Colonic mucosa (tissue), 4 donors: ENCODE data around the gene EMID1. TPM values are rescaled to one million over a fixed set of nuclear protein-coding genes. Genes with fewer than 3 reads are reported as not detected.

Experiments
- DNase-seq: peaks from one replicate; pipeline ENCODE4 v3.0.0-alpha.2; 2020
- H3K27ac ChIP-seq: fragments of 200-600 bp; one replicate; pipeline ENCODE4 v1.8.0; 2021
- H3K27me3 ChIP-seq: fragments of 200-600 bp; one replicate; pipeline ENCODE4 v1.8.0; 2021
- H3K36me3 ChIP-seq: fragments of 200-600 bp; one replicate; pipeline ENCODE4 v1.8.0; 2021
- H3K4me1 ChIP-seq: fragments of 200-600 bp; one replicate; pipeline ENCODE4 v1.8.0; 2021; ENCODE audit warnings: mild to moderate bottlenecking
- H3K4me3 ChIP-seq: fragments of 200-600 bp; one replicate; pipeline ENCODE4 v1.8.0; 2021
- H3K9ac ChIP-seq, 2 donors: one replicate each; pipeline ENCODE4 v1.7.0; 2013; ENCODE audit warnings: control low read depth in 2 of 2, low read depth in 2 of 2, low read length in 2 of 2
- H3K9me3 ChIP-seq: fragments of 200-600 bp; one replicate; pipeline ENCODE4 v1.8.0; 2021
- CTCF ChIP-seq: fragments of 200-600 bp; IDR thresholded peaks from one replicate; pipeline ENCODE4 v1.8.0; 2022; ENCODE audit warnings: antibody characterized with exemption, mild to moderate bottlenecking
- intact Hi-C: fragments of 100-400 bp; cut with DNase I; formaldehyde crosslinking; loops from one replicate; pipeline ENCODE4 v1.14.1; 2022
- total RNA-seq, 2 donors: library from RNA; stranded (reverse); fragmentation: NEBNext Ultra II Directional in 1 of 2; extraction: Animal tissue kit (Norgen Biotek cat#: 25700) in 1 of 2; gene quantifications; one replicate each; pipeline ENCODE4 v1.2.1, GENCODE V29; 2021
- donor health status: healthy.
- donor health status: DM: no; HTN: no; CAD: no.
- donor health status: DM: no; HTN: no; CAD: no.

Gene EMID1
- total RNA-seq, 2 donors from 2014 or later = 4.4 TPM

GRCh38 chr22:29212743-29213142 lies 7.0 kb downstream of the EMID1 start:
- Histone ChIP-seq H3K9ac (no peak overlapping the region), H3K4me3 (no peak overlapping the region), H3K9me3 (no peaks in the 10 kb centered on the region), H3K4me1 (no peaks in the 10 kb centered on the region), H3K27me3 (no peaks in the 10 kb centered on the region), H3K36me3 (no peaks in the 10 kb centered on the region), H3K27ac (no peak overlapping the region)
- DNase-seq = no peak
- intact Hi-C loops = no loop called here
- TF ChIP-seq CTCF = no peak

GRCh38 chr22:29213493-29213892 lies 7.8 kb downstream of the EMID1 start:
- H3K4me1 ChIP-seq = no peaks in the 10 kb centered on the region
- H3K27ac ChIP-seq = no peak overlapping the region
- no peak overlapping the region for H3K9ac ChIP-seq
- no peak for TF ChIP-seq CTCF
- H3K4me3 ChIP-seq = no peak overlapping the region
- no peaks in the 10 kb centered on the region for H3K9me3 ChIP-seq
- H3K27me3 ChIP-seq = no peaks in the 10 kb centered on the region
- H3K36me3 ChIP-seq = no peaks in the 10 kb centered on the region
- intact Hi-C loops = no loop called here
- no peak for DNase-seq

- intact Hi-C loops = no loop called here
These were observed 8.5 kb downstream of the EMID1 start for GRCh38 chr22:29214232-29214631.

GRCh38 chr22:29215012-29215860 lies 9.5 kb downstream of the EMID1 start:
- no peaks in the 10 kb centered on the region for H3K9me3 ChIP-seq
- H3K27ac ChIP-seq = no peak overlapping the region
- H3K36me3 ChIP-seq = no peaks in the 10 kb centered on the region
- no peak overlapping the region for H3K4me3 ChIP-seq
- H3K4me1 ChIP-seq = no peaks in the 10 kb centered on the region
- no peaks in the 10 kb centered on the region for H3K27me3 ChIP-seq
- no peak overlapping the region for H3K9ac ChIP-seq
- intact Hi-C loops = no loop called here
- no peak for DNase-seq
- TF ChIP-seq CTCF = no peak

More at GRCh38 chr22:29214232-29214631, 8.5 kb downstream of the EMID1 start:
- H3K36me3 ChIP-seq = no peaks in the 10 kb centered on the region
- no peaks in the 10 kb centered on the region for H3K9me3 ChIP-seq
- DNase-seq = no peak
- H3K27ac ChIP-seq = no peak overlapping the region
- no peak overlapping the region for H3K9ac ChIP-seq
- H3K4me3 ChIP-seq = no peak overlapping the region
- no peaks in the 10 kb centered on the region for H3K4me1 ChIP-seq
- no peak for TF ChIP-seq CTCF
- no peaks in the 10 kb centered on the region for H3K27me3 ChIP-seq

GRCh38 chr22:29216011-29216872 lies 10.5 kb downstream of the EMID1 start:
- Histone ChIP-seq H3K9me3 (no peaks in the 10 kb centered on the region), H3K4me3 (no peak overlapping the region), H3K36me3 (no peaks in the 10 kb centered on the region), H3K9ac (no peak overlapping the region), H3K27ac (no peak overlapping the region), H3K4me1 (no peaks in the 10 kb centered on the region), H3K27me3 (no peaks in the 10 kb centered on the region)
- no peak for DNase-seq
- intact Hi-C loops = no loop called here
- no peak for TF ChIP-seq CTCF
